HEK293 (cell line): ENCODE measurements around the gene CACNA1C.

Source experiments
- CTCF ChIA-PET: fragments of 350-600 bp; formaldehyde crosslinking; extraction: SDS; loops from one replicate; lab custom pipeline; 2021; ENCODE audit warnings: antibody characterized with exemption; lab: Yijun Ruan, JAX
- POLR2A ChIA-PET: fragments of 300-600 bp; formaldehyde crosslinking; extraction: SDS; loops from one replicate; lab custom pipeline; 2020; ENCODE audit warnings: antibody characterized with exemption, inconsistent platforms; lab: Yijun Ruan, JAX
- H3K27ac ChIP-seq: fragments of 200-500 bp; sonication (Bioruptor generic); 2 replicates; pipeline ENCODE4 v1.5.1; 2014; ENCODE audit warnings: low read depth, low read length, control low read depth, inconsistent platforms; ENCODE audit errors: extremely low read depth
- H3K36me3 ChIP-seq, 2 experiments: fragments of 200-500 bp in 1 of 2; sonication (Bioruptor generic) in 1 of 2; 1 replicate in 1 of 2; 2 replicates in 1 of 2; pipeline ENCODE4 v1.5.1; 2014 to 2017; ENCODE audit warnings: inconsistent platforms in 2 of 2, low read length in 2 of 2; ENCODE audit not compliant: control insufficient read depth in 2 of 2, insufficient read depth in 1 of 2
- H3K4me1 ChIP-seq: fragments of 200-500 bp; sonication (Bioruptor generic); 2 replicates; pipeline ENCODE4 v1.5.1; 2014; ENCODE audit warnings: mild to moderate bottlenecking, low read length, inconsistent platforms; ENCODE audit not compliant: control insufficient read depth, insufficient read depth
- H3K4me3 ChIP-seq: 2 replicates; pipeline ENCODE4 v1.5.1; 2011; ENCODE audit warnings: low read depth, mild to moderate bottlenecking, control low read depth, low read length, moderate library complexity
- H3K9me3 ChIP-seq: fragments of 200-500 bp; sonication (Bioruptor generic); 2 replicates; pipeline ENCODE4 v1.5.1; 2014; ENCODE audit warnings: low read depth, low read length, inconsistent platforms; ENCODE audit not compliant: control insufficient read depth, insufficient read depth
- GLI2 ChIP-seq: fragments of 450-650 bp; formaldehyde crosslinking; IDR thresholded peaks from 2 replicates; pipeline ENCODE4; 2017; ENCODE audit warnings: missing biosample characterization, missing genetic modification characterization, low read depth, borderline replicate concordance
- PRDM1 ChIP-seq: fragments of 450-650 bp; formaldehyde crosslinking; IDR thresholded peaks from 2 replicates; pipeline ENCODE4; 2016; ENCODE audit warnings: missing biosample characterization, missing genetic modification characterization
- PRDM6 ChIP-seq: fragments of 450-650 bp; formaldehyde crosslinking; IDR thresholded peaks from 2 replicates; pipeline ENCODE4 v1.5.1; 2017; ENCODE audit warnings: missing biosample characterization, missing genetic modification characterization
- TCF7L2 ChIP-seq: IDR thresholded peaks from 2 replicates; pipeline ENCODE4 v1.6.1; 2011; ENCODE audit warnings: low read depth, mild to moderate bottlenecking, inconsistent platforms, low read length, moderate library complexity, borderline replicate concordance
- WT1 ChIP-seq: fragments of 450-650 bp; formaldehyde crosslinking; IDR thresholded peaks from 2 replicates; pipeline ENCODE4 v1.5.1; 2016; ENCODE audit warnings: missing biosample characterization, missing genetic modification characterization
- YY1 ChIP-seq: fragments of 450-650 bp; formaldehyde crosslinking; IDR thresholded peaks from 2 replicates; pipeline ENCODE4 v1.5.1; 2018; ENCODE audit warnings: missing biosample characterization, missing genetic modification characterization
- ZBTB1 ChIP-seq: fragments of 450-650 bp; formaldehyde crosslinking; IDR thresholded peaks from 2 replicates; pipeline ENCODE4 v1.5.1; 2016; ENCODE audit warnings: missing biosample characterization, missing genetic modification characterization
- ZBTB10 ChIP-seq: fragments of 450-650 bp; formaldehyde crosslinking; IDR thresholded peaks from 2 replicates; pipeline ENCODE4 v1.5.1; 2016; ENCODE audit warnings: missing biosample characterization, missing genetic modification characterization
- ZBTB21 ChIP-seq: fragments of 450-650 bp; formaldehyde crosslinking; IDR thresholded peaks from 2 replicates; pipeline ENCODE4 v1.5.1; 2017; ENCODE audit warnings: missing biosample characterization, missing genetic modification characterization
- ZNF10 ChIP-seq: fragments of 450-650 bp; formaldehyde crosslinking; IDR thresholded peaks from 2 replicates; pipeline ENCODE4 v1.5.1; 2017; ENCODE audit warnings: missing biosample characterization, missing genetic modification characterization
- ZNF121 ChIP-seq: fragments of 450-650 bp; formaldehyde crosslinking; IDR thresholded peaks from 2 replicates; pipeline ENCODE4 v1.5.1; 2016; ENCODE audit warnings: missing biosample characterization, missing genetic modification characterization
- ZNF18 ChIP-seq: fragments of 450-650 bp; formaldehyde crosslinking; IDR thresholded peaks from 2 replicates; pipeline ENCODE4 v1.5.1; 2016; ENCODE audit warnings: missing biosample characterization, missing genetic modification characterization
- ZNF266 ChIP-seq: fragments of 450-650 bp; formaldehyde crosslinking; IDR thresholded peaks from 2 replicates; pipeline ENCODE4 v1.5.1; 2016; ENCODE audit warnings: missing biosample characterization, missing genetic modification characterization, low read depth
- ZNF391 ChIP-seq: fragments of 450-650 bp; formaldehyde crosslinking; IDR thresholded peaks from 2 replicates; pipeline ENCODE4 v1.5.1; 2016; ENCODE audit warnings: low read depth, missing biosample characterization, missing genetic modification characterization, borderline replicate concordance
- ZNF623 ChIP-seq: fragments of 450-650 bp; formaldehyde crosslinking; IDR thresholded peaks from 2 replicates; pipeline ENCODE4 v1.5.1; 2016; ENCODE audit warnings: missing biosample characterization, missing genetic modification characterization
- ZNF660 ChIP-seq: fragments of 450-650 bp; IDR thresholded peaks from 2 replicates; pipeline ENCODE4 v1.5.1; 2018; ENCODE audit warnings: missing biosample characterization, mild to moderate bottlenecking, missing genetic modification characterization
- ZNF747 ChIP-seq: fragments of 450-650 bp; formaldehyde crosslinking; IDR thresholded peaks from 2 replicates; pipeline ENCODE4 v1.5.1; 2016; ENCODE audit warnings: missing biosample characterization, missing genetic modification characterization
- ZNF776 ChIP-seq: fragments of 450-650 bp; formaldehyde crosslinking; IDR thresholded peaks from 2 replicates; pipeline ENCODE4 v1.5.0; 2017; ENCODE audit warnings: missing biosample characterization, missing genetic modification characterization, borderline replicate concordance

The CACNA1C gene

GRCh38 chr12:2336409-2336829, 283.6 kb downstream of the CACNA1C start:
- Histone ChIP-seq H3K9me3 (no peaks in the 10 kb centered on the region), H3K36me3 (no peaks in the 10 kb centered on the region), H3K27ac (no peak overlapping the region), H3K4me1 (peaks cover 9% of the 10 kb centered on the region; the same call in 1 of the 2 replicates), H3K4me3 (no peak overlapping the region)
- POLR2A ChIA-PET, result no interaction called here
- TF ChIP-seq ZNF18 (tag by site-specific recombination), result no peak
- 0 out of 2 replicates have a peak, but pooled peaks have one; percentile 43 for TF ChIP-seq ZNF660 (tag by site-specific recombination)
- CTCF ChIA-PET, result interaction anchor here (0.6 kb wide), 1 partner anchor 454 kb away, joined by 3 read pairs; no protein-coding TSS in a partner anchor

- Histone ChIP-seq H3K9me3 (no peaks in the 10 kb centered on the region), H3K27ac (no peak overlapping the region)
- POLR2A ChIA-PET, result no interaction called here
Measured at GRCh38 chr12:2337031-2338010, 284.5 kb downstream of the CACNA1C start.

GRCh38 chr12:2338381-2338780, 285.6 kb downstream of the CACNA1C start:
- Histone ChIP-seq H3K4me1 (peaks cover 9% of the 10 kb centered on the region; the same call in 1 of the 2 replicates), H3K27ac (no peak overlapping the region), H3K36me3 (no peaks in the 10 kb centered on the region), H3K9me3 (no peaks in the 10 kb centered on the region), H3K4me3 (no peak overlapping the region)
- ChIA-PET POLR2A (no interaction called here), CTCF (interaction anchor here (0.6 to 0.7 kb wide), 2 partner anchors 12 to 22 kb away, joined by 3 read pairs; no protein-coding TSS in a partner anchor)
- no peak for TF ChIP-seq ZNF391 (tag by site-specific recombination)
- no peak for TF ChIP-seq YY1 (tag by site-specific recombination)
- TF ChIP-seq ZNF10 (tag by site-specific recombination), result no peak
- no peak for TF ChIP-seq ZBTB10 (tag by site-specific recombination)
- no peak for TF ChIP-seq ZNF266
- TF ChIP-seq ZNF623 (tag by site-specific recombination), result no peak
- no peak for TF ChIP-seq ZBTB1 (tag by site-specific recombination)
- no peak for TF ChIP-seq ZNF747
- TF ChIP-seq ZNF121 (tag by site-specific recombination), result no peak

More at GRCh38 chr12:2337031-2338010, 284.5 kb downstream of the CACNA1C start:
- H3K4me1 ChIP-seq, result peaks cover 9% of the 10 kb centered on the region; the same call in 1 of the 2 replicates
- TF ChIP-seq PRDM1 (tag by site-specific recombination) (no peak), ZNF776 (tag by site-specific recombination) (no peak), ZNF391 (tag by site-specific recombination) (no peak), TCF7L2 (no peak), WT1 (tag by site-specific recombination) (no peak), ZBTB21 (tag by site-specific recombination) (no peak), GLI2 (tag by site-specific recombination) (no peak), PRDM6 (tag by site-specific recombination) (no peak)
- no peak overlapping the region for H3K4me3 ChIP-seq
- H3K36me3 ChIP-seq, result no peaks in the 10 kb centered on the region
- CTCF ChIA-PET, result interaction anchor here (0.6 kb wide), 1 partner anchor 764 kb away, joined by 3 read pairs; no protein-coding TSS in a partner anchor
